Activated T-cell treated with anti-CD3 and anti-CD28 coated beads for 24 hours (primary cell): ENCODE measurements around the gene TAF3.

Experiments used
- DNase-seq: peaks from one replicate; pipeline ENCODE4 v3.0.0-alpha.2; 2020; ENCODE audit warnings: low read depth

Gene TAF3

GRCh38 chr10:8048281-8049008 lies 230.1 kb downstream of the TAF3 start:
- DNase-seq: no peak

GRCh38 chr10:8049045-8049864 lies 230.9 kb downstream of the TAF3 start:
- DNase-seq: no peak

DNA sequence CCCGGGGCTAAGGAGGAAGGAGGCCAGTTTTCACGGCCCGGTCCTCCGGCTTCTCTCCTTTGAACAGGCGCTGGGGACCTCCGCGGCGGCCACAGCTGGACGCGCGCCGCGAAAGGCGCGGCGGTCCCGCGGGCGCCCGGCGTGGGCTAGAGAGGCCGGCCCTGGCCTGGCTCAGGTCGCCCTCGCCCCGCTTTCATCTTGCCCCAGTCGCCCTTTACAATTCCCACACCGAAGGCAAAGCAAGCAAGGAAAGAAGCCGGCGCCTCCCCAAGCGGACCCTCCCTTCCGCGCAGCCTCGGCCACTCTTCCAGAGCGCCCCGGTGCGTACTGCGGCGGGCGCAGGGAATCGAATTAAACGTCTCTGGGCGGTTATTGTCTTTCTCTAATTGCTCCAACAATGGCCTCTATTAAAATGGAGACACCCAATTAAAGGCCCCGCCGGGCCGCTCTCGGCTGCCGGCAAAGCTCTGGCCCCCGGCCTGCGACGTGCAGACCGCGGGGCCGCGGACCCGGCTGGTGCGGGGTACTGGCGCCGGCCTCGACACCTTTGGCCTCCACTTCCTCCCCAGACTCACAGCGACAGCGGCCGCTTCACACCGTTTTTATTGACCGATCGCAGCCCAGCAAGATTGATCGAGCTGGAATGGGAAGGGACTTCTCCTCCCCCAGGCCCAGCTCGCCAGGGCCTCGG lies 231.7 kb downstream of the TAF3 start:
- DNase-seq: no peak

- no peak for DNase-seq
Observed at GRCh38 chr10:8050556-8051108, 232.3 kb downstream of the TAF3 start.

- DNase-seq: no peak
Observed at GRCh38 chr10:8051109-8051821, 233.0 kb downstream of the TAF3 start.

- no peak for DNase-seq
Observed at GRCh38 chr10:8051851-8052257, 233.5 kb downstream of the TAF3 start.

- no peak for DNase-seq
Observed at GRCh38 chr10:8052341-8052955, 234.1 kb downstream of the TAF3 start.

- no peak for DNase-seq
Observed at GRCh38 chr10:8052956-8053445, 234.7 kb downstream of the TAF3 start.

DNA sequence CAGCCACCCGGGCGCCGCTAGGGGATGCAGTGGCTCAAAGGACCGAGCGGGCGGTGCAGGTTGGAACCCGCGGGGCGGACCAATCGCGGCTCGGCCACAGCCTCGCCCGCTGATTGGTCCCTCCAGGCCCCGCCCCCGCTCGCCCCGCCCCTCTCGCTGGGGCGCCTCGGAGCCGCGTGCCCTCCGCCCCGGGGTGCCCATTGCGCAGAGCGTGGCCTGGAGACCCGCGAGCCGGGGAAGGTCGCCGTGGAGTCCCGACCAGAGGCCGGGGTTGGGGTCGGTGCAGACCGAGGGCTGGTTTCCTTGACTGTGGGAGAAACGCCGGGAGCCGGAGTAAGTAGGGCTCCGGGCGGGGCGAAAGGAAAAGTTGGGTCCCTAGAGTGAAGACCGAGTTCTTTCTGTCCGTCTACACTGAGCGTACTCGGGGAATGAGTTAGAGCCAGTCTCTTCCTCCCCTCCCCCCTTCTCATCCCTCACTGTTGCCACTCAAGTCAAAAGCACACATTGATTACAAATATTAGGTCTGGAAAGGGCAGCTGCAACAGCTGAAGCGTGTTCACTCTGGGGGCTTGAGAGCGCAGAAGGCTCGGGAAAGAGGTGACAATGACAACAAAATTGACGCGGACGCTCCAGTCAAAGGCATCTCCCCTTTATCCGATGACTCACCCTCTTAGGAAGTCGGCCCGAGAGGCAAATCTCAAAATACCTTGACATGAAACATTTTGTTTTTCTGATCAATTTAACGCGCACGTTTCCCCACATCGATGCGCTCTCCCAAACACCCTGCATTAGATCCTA lies 235.3 kb downstream of the TAF3 start:
- DNase-seq: peak; percentile 92

DNA sequence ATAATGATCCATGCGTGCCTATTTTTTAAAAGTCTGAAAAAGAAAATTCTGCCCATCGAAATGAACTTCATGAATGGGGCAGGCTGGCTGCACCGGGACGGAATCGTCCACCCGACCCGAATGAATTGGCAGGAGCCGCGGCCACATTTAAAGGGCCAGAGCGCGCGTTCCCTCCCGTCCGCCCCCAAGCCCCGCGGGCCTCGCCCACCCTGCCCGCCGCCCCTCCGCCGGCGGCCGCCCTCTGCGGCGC lies 235.9 kb downstream of the TAF3 start:
- no peak for DNase-seq

GRCh38 chr10:8054494-8055407 lies 236.4 kb downstream of the TAF3 start, which contains the start of gene GATA3:
Gene GATA3, plus strand, starts transcription at chr10:8054688. Its CDS starts 968 bp downstream, at chr10:8055656.
- peak; percentile 78 for DNase-seq

GRCh38 chr10:8055420-8056349 lies 237.4 kb downstream of the TAF3 start:
- DNase-seq: no peak

DNA sequence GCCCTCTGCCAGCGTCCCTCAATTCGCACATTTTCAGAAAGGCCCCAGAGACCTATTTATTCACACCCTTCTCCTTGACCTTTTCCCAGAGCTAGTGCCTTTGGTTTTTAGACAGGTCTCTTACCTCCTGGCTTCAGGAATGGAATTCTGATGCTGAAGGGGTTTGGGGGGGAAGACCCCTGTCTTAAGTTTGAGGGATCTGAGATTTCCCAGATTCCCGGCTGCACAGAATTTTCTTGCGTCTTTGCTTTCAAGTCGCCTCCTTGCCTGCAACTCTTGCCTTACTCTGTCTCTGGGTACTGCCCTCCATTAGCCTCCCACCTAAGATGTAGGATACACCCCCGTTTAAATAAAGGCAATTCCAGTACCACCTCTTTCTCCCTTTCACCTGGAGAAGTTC lies 238.1 kb downstream of the TAF3 start:
- no peak for DNase-seq

GRCh38 chr10:8056871-8057331 lies 238.6 kb downstream of the TAF3 start:
- no peak for DNase-seq

DNA sequence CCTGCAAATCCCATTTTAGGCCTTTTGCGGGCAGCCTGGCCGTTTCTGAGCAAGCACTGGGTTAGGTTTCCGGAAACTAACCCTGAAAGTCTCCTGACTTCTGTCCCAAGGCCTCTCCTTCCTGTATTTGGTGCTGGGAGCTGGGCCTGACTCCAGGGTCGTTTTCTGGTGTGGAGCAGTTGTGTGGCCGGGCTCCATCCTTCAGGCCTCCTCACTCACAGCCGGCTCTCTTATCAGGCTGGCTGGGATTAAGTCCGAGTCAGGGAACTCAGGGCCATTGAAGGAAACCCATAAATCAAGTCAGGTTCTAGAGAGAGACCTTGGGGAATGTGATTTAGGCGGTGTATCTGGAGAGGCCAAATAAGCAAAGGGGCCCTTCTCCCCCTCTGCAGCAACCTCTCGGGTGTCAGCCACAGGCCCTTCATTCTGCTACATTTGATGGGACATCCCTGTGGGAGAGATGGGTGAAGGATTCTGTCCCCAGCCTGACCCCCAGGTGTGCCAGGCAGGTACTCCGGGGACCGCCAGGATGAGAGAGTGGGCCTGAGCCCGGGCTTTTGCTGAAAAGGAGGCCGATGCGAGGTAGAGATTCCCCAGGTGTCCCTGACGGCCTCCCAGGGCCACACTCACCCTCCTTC lies 239.4 kb downstream of the TAF3 start:
- no peak for DNase-seq

DNA sequence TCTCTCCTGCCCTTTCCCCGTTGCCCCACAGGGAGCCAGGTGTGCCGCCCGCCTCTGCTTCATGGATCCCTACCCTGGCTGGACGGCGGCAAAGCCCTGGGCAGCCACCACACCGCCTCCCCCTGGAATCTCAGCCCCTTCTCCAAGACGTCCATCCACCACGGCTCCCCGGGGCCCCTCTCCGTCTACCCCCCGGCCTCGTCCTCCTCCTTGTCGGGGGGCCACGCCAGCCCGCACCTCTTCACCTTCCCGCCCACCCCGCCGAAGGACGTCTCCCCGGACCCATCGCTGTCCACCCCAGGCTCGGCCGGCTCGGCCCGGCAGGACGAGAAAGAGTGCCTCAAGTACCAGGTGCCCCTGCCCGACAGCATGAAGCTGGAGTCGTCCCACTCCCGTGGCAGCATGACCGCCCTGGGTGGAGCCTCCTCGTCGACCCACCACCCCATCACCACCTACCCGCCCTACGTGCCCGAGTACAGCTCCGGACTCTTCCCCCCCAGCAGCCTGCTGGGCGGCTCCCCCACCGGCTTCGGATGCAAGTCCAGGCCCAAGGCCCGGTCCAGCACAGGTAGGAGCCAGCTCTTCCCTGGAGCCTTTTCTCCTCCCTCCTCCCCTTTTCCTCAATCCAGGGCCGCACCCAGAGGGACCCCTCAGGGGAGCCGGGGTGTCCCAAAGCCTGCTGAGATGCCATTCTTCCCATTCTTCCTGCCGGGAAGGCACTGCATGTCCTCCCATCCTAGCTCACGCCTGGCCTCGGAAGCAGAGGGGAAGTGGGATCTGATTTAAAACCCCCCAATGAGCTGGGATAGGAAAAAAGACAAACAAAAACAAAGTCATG lies 240.2 kb downstream of the TAF3 start:
- DNase-seq: no peak
